Thymus (tissue), 11 donors: Measurements from ENCODE around the gene HPX. TPM values are rescaled to one million over a fixed set of nuclear protein-coding genes. Genes with fewer than 3 reads are reported as not detected.

Source experiments
- DNase-seq, 9 donors: peaks; one replicate each; pipeline ENCODE4 v3.0.0-alpha.2; 2013; ENCODE audit warnings: low spot score in 9 of 9, low read depth in 6 of 9, missing footprints in 1 of 9
- H3K27ac ChIP-seq, 2 donors: one replicate each; pipeline ENCODE4 v1.5.1; 2013; ENCODE audit warnings: control low read depth in 1 of 2, low read depth in 1 of 2, low read length in 1 of 2, mild to moderate bottlenecking in 1 of 2, moderate library complexity in 1 of 2
- H3K27me3 ChIP-seq, 2 donors: one replicate each; pipeline ENCODE4 v1.5.1; 2013; ENCODE audit warnings: low read length in 1 of 2; ENCODE audit not compliant: control insufficient read depth in 2 of 2, insufficient read depth in 1 of 2
- H3K36me3 ChIP-seq, 2 donors: one replicate each; pipeline ENCODE4 v1.5.1; 2013; ENCODE audit warnings: low read length in 1 of 2, mild to moderate bottlenecking in 1 of 2, moderate library complexity in 1 of 2; ENCODE audit not compliant: control insufficient read depth in 2 of 2, insufficient read depth in 2 of 2
- H3K4me1 ChIP-seq, 2 donors: one replicate each; pipeline ENCODE4 v1.5.1; 2013; ENCODE audit warnings: low read length in 2 of 2; ENCODE audit not compliant: control insufficient read depth in 2 of 2, insufficient read depth in 2 of 2
- H3K4me3 ChIP-seq, 2 donors: one replicate each; pipeline ENCODE4 v1.5.1; 2013; ENCODE audit warnings: low read length in 2 of 2, control low read depth in 1 of 2, mild to moderate bottlenecking in 1 of 2
- H3K9me3 ChIP-seq, 2 donors: one replicate each; pipeline ENCODE4 v1.5.1; 2013; ENCODE audit warnings: low read length in 1 of 2, mild to moderate bottlenecking in 1 of 2; ENCODE audit not compliant: control insufficient read depth in 2 of 2, insufficient read depth in 1 of 2
- WGBS: extraction: QIAGEN DNeasy Blood & Tissue Kit; methylation state at CpG from one replicate; pipeline ENCODE4 v1.1.7; 2013; 5-methylcytosine and 5-hydroxymethylcytosine counted together
- polyA plus RNA-seq: library from polyadenylated mRNA; stranded (reverse); fragments of 200-250 nt; gene quantifications from one replicate; pipeline ENCODE4 v1.2.3, GENCODE V29; 2013
- total RNA-seq: library from RNA; stranded (reverse); fragments of 120-200 nt; gene quantifications from one replicate; pipeline ENCODE4 v1.2.4, GENCODE V29; 2013
- donor health status: healthy.

HPX gene
- total and polyA plus RNA-seq, 2 donors, result 0.38 to 1.9 TPM

DNA sequence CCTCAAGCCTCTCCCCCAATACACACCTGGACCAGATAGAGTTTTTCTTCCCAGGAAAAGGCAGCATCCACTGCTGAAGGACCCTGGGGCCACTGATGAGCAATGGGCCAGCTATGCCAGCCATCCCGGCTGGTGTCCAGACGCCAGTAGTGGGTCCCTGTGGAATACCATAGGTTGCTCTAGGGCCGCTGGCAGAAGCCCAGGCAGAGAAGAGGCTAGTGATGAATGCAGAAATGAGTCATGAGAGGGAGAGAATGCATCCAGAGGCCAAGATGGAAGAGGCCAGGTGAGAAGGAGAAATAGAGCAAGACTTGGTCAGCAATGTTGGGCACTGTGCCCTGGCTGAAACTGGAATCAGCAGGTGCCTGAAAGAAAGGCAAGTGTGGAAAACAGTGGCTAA is 8.9 kb downstream of the HPX start:
- Histone ChIP-seq H3K4me1 (peaks cover 0 to 2% of the 10 kb centered on the region in 2 donors), H3K4me3 (no peak overlapping the region), H3K27ac (no peak overlapping the region), H3K36me3 (no peaks in the 10 kb centered on the region), H3K27me3 (peaks cover 0 to 2% of the 10 kb centered on the region in 2 donors), H3K9me3 (no peaks in the 10 kb centered on the region)
- DNase-seq, result no peak
- WGBS, result 94% methylated on average over 3 of the region's 3 CpGs

- Histone ChIP-seq H3K36me3 (no peaks in the 10 kb centered on the region), H3K27ac (no peak overlapping the region), H3K9me3 (no peaks in the 10 kb centered on the region), H3K4me3 (no peak overlapping the region), H3K4me1 (no peaks in the 10 kb centered on the region), H3K27me3 (peaks cover 6 to 29% of the 10 kb centered on the region in 2 donors)
- no peak for DNase-seq
Measured at GRCh38 chr11:6427516-6427915, 13.3 kb downstream of the HPX start.

DNA sequence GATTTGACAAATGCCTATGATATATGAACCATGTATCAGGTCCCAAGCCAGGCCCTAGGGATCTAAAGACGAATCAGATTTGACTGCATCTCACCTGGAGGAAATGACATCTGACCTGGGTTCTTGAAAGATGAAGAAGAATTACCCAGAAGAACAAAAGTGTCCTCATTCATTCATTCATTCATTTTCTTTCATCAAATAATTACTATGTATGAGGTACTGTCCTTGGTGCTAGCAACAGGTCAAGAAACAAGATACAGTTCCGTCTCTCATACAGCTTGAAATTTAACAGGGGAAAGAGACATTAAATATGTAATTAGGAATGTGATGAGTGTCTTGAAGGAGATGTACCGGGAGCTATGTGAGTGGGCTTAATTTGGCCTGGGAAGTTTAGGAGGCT is 20.1 kb downstream of the HPX start:
- H3K4me3 ChIP-seq, result no peak overlapping the region
- no peak for DNase-seq
- peaks cover 15 to 22% of the 10 kb centered on the region in 2 donors for H3K4me1 ChIP-seq
- H3K27ac ChIP-seq, result no peak overlapping the region
- H3K9me3 ChIP-seq, result no peaks in the 10 kb centered on the region
- peaks cover 9 to 68% of the 10 kb centered on the region in 2 donors for H3K27me3 ChIP-seq
- WGBS, result 97% methylated on average over 3 of the region's 3 CpGs
- H3K36me3 ChIP-seq, result no peaks in the 10 kb centered on the region

GRCh38 chr11:6419009-6419631 is 21.7 kb downstream of the HPX start, which contains the start of gene APBB1:
APBB1 (minus strand) TSS chr11:6419094; CDS start chr11:6411347, 7,747 bp downstream.
- Histone ChIP-seq H3K4me1 (peaks cover 31 to 36% of the 10 kb centered on the region in 2 donors), H3K27me3 (peaks cover 9 to 59% of the 10 kb centered on the region in 2 donors), H3K9me3 (peaks cover 0 to 3% of the 10 kb centered on the region in 2 donors), H3K27ac (peak within 1 kb of the TSS; percentile 26 to 90), H3K36me3 (no peaks in the 10 kb centered on the region), H3K4me3 (peak within 1 kb of the TSS; percentile 64 to 97)
- DNase-seq, result peak in 6 of 9 donors; percentile 66 to 89 (median 74)
- WGBS, result under 1% methylated on average over 75 of the region's 75 CpGs

- Histone ChIP-seq H3K4me3 (peak overlapping the region; percentile 64 to 97), H3K27ac (peak overlapping the region; percentile 26 to 90), H3K4me1 (peaks cover 36 to 41% of the 10 kb centered on the region in 2 donors), H3K9me3 (peaks cover 0 to 3% of the 10 kb centered on the region in 2 donors), H3K36me3 (no peaks in the 10 kb centered on the region), H3K27me3 (peaks cover 7 to 56% of the 10 kb centered on the region in 2 donors)
- 7% methylated on average over 38 of the region's 38 CpGs for WGBS
- DNase-seq, result no peak
Measured at GRCh38 chr11:6418557-6419008, 22.2 kb downstream of the HPX start.

DNA sequence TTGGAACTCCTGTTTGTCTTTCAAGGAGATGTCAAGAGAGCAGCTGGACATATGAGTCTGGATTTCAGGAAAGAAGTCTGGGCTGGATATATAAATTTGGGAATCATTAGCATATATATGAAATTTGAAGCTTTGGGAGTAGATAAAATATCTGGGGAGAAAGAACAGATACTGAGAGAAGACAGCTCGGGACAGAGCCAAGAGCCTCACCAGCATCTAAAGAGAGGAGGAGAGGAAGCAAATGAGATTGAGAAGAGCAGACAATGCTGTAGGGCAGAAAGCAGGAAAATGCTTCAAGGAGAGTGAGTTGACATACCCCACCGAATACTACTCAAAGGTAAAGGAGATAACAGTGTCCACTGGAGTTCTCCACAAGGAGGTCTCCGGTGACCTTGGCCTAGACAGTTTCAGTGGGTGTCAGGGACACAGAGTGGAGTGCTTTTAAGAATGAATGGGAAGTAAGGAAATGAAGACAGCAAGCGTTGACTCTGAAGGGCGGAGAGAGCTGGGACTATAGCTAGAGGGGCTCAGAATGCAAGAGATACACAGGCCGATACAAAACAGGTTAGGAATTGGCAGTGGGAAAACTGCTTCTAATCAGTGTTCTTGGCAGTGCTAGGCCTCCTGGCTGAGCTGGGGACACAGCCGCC is 22.8 kb downstream of the HPX start:
- Histone ChIP-seq H3K36me3 (no peaks in the 10 kb centered on the region), H3K4me1 (peaks cover 41 to 42% of the 10 kb centered on the region in 2 donors), H3K27me3 (peaks cover 5 to 52% of the 10 kb centered on the region in 2 donors), H3K9me3 (peaks cover 0 to 3% of the 10 kb centered on the region in 2 donors), H3K27ac (peak overlapping the region; percentile 26 to 90), H3K4me3 (peak overlapping the region; percentile 64 to 97)
- WGBS, result 79% methylated on average over 7 of the region's 7 CpGs
- DNase-seq, result no peak

DNA sequence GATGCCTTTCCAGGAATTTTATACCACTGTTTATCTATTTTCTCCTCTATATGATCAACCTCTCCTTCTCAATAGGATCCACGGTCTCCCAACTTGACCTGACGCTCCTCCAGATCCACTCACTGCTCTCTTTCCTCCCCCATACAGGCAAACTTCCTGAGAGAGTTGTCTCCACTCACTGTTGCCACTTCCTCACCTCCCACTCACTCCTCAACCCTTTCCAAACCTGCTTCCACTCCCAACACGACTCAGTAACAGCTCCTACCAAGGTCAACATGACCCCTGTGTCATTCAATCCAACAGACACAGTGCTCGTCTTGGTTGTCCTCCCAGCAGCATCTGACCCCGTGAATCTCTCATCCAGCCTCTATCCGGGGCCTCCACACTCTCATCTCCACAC is 25.0 kb downstream of the HPX start:
- Histone ChIP-seq H3K9me3 (peaks cover 0 to 3% of the 10 kb centered on the region in 2 donors), H3K27ac (no peak overlapping the region), H3K4me3 (no peak overlapping the region), H3K27me3 (peaks cover 3 to 36% of the 10 kb centered on the region in 2 donors), H3K36me3 (peaks cover 7 to 11% of the 10 kb centered on the region in 2 donors), H3K4me1 (peaks cover 41 to 49% of the 10 kb centered on the region in 2 donors)
- DNase-seq, result no peak
- WGBS, result 91% methylated on average over 6 of the region's 6 CpGs

GRCh38 chr11:6414874-6415328 is 25.9 kb downstream of the HPX start:
- Histone ChIP-seq H3K36me3 (peaks cover 15 to 20% of the 10 kb centered on the region in 2 donors), H3K27ac (peak overlapping the region in 1 of 2 donors; percentile 54), H3K9me3 (peaks cover 0 to 3% of the 10 kb centered on the region in 2 donors), H3K27me3 (peaks cover 0 to 27% of the 10 kb centered on the region in 2 donors), H3K4me3 (no peak overlapping the region), H3K4me1 (peaks cover 39 to 48% of the 10 kb centered on the region in 2 donors)
- no peak for DNase-seq
- 79% methylated on average over 3 of the region's 3 CpGs for WGBS

GRCh38 chr11:6413791-6414201 is 27.0 kb downstream of the HPX start:
- peaks cover 35 to 42% of the 10 kb centered on the region in 2 donors for H3K4me1 ChIP-seq
- peak in 4 of 9 donors; percentile 54 to 83 (median 60) for DNase-seq
- no peak overlapping the region for H3K4me3 ChIP-seq
- H3K36me3 ChIP-seq, result peaks cover 16 to 30% of the 10 kb centered on the region in 2 donors
- 78% methylated on average over 12 of the region's 12 CpGs for WGBS
- peaks cover 0 to 3% of the 10 kb centered on the region in 2 donors for H3K9me3 ChIP-seq
- H3K27me3 ChIP-seq, result peaks cover 0 to 18% of the 10 kb centered on the region in 2 donors
- peak overlapping the region; percentile 66 to 82 for H3K27ac ChIP-seq
